GM19467 (cell line): Measurements from ENCODE around the gene BCL2A1.
A peak's percentile ranks its signal among the peaks of the same experiment; 100 is the strongest.
"Not testable (repeated sequence)": the region's sequence is repeated elsewhere in the genome, so short reads cannot be mapped to it uniquely, and the experiment has no call there.

ENCODE experiments used
- ATAC-seq: cut with Tn5 transposase; IDR thresholded peaks from one replicate; pipeline ENCODE4 v1.9.1; 2021; ENCODE audit warnings: mild to moderate bottlenecking, moderate library complexity; ENCODE audit not compliant: unreplicated experiment

Gene BCL2A1

DNA sequence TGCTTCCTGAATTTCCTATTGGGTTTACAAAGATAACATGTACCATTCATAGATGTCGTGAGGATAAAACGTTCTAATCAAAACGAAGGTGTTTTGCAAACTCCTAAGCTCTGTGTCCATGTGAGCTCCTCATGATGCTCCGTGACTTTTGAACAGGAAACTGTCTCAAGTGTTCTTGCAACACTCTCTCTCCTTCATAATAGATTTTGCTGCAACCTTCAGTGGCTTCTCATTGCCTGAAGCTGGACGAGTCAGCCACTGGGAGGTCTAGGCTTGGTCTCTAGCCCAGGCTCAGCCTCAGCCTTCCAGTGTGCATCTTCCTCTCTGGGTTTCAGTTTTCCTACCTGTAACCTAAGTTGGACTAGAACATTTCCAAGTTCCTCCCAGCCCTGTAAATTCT, 18.7 kb upstream of the BCL2A1 start:
- ATAC-seq = no peak

- ATAC-seq = no peak
Observed at GRCh38 chr15:79989183-79989582, 18.2 kb upstream of the BCL2A1 start.

GRCh38 chr15:79988448-79989117, 17.6 kb upstream of the BCL2A1 start:
- no peak for ATAC-seq

DNA sequence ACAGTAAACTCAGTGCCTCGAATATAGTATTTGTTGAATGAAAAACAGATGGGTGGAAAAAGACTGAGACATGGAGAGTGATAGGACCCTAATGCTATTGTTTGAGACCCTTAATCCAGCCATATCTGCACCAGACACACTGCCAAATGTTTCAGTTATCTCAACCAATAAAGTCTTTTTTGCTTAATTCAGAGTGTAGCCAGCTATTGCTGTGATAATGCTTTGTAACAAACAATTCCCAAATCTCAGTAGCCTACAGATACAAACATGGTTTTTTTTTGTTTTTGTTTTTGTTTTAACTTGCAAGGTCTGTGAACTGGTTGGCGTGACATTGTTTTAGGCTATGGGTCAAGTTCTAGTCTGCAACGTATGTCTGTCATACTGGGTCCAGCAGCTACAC, 17.0 kb upstream of the BCL2A1 start:
- ATAC-seq = no peak

DNA sequence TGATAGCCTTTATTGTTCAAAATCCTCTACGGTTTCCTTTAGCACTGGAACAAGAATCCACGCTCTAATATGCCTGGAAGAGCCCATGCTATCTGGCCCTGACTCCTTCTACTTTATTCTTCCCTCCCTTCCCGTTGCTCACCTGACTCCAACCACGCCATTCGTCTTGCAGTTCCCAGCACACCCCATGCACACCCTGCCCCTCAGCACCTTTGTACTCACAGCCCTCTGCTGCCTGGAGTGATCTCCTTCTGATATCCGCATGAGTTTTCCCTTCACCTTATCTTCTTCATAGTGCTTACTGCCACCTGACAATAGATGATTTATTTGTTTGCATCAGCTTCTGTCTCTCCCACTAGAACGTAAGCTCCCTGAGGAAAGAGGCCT, 16.6 kb upstream of the BCL2A1 start:
- ATAC-seq = no peak

DNA sequence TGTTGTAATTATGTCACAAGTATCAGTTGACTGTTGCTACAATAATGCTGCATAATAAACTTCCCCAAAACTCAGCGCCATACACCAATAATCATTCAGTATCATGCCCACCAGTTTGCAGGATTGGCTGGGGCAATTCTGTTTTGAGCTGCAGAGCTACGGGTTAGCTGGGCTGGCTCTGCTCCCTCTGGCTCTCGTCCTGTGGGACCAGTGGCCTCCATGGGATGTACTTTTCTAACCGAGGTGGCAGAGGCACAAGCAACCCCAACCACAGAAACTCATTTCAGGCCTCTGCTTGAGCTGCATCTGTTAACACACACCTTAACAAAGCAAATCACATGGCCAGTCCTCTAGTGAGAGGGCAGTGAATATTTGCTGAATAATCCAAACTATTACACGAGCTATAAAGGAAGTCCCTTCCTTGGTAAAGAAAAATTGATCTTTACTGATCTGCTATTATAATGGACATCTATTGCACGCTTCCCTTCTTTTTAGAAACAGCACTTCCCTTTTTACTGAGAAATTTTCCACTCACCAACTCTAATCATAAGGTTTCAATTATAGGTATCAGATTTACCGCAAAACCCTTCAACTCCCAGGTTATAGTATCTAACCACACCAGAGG, 10.9 kb upstream of the BCL2A1 start:
- peak; percentile 38 for ATAC-seq

GRCh38 chr15:79978655-79979514, 7.9 kb upstream of the BCL2A1 start:
- peak; percentile 50 for ATAC-seq

DNA sequence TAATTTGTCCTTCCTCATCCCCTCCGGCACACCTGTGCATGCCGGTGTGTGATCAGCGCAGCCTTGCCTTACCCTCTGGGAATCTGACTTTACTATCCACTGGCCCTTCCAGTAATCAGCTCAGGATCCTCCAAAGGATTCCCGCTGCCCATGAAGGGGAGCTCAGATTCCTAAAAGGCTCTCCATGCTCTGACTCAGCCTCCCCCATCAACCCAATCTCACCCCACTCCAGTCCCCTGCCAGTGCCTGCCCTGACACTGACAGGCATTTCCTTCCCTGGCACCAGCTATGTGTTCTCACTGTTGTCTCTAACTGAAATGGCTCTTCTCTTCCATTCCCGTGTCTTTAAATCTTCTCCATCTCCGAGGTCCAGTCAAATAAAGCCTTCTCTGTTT, 7.3 kb upstream of the BCL2A1 start:
- no peak for ATAC-seq

DNA sequence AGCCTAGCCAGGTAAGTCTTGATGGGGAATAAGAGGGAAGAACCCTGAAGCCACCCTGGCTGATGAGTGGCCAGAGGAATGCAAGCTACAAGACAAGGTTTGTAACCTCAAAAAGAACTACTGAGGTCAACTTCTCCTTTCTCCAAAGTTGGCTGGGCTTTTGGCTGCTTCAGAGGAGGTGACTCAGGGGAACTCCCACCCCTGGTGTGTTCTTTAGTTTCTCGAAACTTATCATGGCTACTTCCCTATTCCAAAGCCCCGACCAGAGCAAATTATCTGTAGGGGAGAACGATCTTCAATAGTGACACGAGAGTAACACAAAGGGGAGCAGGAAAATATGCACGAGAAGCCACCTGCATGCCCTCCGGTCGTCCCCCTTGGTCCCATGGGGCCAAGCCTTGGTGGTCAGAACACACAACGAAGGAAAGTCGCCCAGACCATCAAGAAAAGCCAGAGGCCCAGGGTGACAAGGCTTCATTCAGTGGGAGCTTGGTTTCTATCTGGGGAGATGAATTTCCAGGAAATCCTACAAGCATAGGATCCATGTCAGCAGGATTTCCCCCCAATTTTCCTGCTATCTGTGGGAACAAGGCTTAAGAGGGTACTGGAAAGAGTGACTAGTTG, 6.5 kb upstream of the BCL2A1 start:
- ATAC-seq = peak; percentile 34

DNA sequence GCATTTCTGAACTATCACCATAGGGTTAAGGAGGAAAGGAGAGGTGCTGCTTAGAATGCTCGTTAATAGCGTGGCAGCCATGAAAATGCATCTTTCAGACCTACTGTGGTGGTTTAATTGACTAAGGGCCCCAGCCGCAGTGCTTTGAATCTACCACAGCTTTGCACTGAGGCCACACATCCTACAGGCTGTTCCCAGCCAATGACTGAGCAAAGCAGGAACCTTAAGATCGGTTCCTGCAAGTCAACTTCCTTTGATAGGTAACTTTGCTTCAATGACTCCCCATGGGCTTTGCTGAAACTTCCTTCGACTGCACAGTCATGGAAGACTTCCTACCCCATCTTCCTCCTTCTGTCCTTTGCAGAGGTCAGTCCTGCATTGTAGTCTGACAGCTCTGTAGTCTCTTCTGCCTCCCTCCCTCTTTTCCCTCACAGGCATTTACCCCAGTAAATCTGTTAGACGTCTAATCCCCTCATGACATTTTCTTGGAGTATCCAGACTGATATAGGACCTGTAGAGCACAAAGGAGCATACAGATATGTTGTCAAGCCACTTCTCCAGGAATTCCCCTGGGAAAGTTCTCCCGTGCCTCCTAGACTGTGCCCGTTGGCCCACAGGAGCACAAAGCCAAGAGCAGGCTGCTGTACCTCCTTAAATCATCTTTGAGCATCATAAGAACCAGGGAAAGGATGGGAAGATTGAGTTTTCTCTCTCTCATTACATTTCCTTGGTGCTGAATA, 2.6 kb upstream of the BCL2A1 start:
- no peak for ATAC-seq

DNA sequence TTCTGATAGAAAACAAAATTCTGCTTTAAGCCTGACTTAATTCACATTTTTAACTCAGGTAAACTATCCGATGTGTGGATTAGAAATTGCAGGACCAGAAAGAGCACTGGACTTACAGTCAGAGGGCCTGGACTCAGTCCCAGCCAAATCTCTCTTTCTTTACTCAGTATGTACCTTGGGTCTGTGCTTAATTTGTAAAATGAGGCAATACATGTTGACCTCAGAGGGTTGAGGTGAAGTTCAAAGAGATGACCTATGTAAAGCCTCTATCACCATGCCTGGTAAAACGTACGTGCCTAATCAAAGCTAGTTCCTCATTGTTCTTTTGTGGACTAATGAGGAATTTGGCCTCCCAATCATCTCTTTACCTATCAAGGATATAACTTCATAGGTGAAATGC, 1.9 kb upstream of the BCL2A1 start:
- ATAC-seq = no peak

GRCh38 chr15:79970181-79970580, 815 bp downstream of the BCL2A1 start:
- ATAC-seq = no peak

- no peak for ATAC-seq
Observed at GRCh38 chr15:79969146-79969545, 1.9 kb downstream of the BCL2A1 start.

DNA sequence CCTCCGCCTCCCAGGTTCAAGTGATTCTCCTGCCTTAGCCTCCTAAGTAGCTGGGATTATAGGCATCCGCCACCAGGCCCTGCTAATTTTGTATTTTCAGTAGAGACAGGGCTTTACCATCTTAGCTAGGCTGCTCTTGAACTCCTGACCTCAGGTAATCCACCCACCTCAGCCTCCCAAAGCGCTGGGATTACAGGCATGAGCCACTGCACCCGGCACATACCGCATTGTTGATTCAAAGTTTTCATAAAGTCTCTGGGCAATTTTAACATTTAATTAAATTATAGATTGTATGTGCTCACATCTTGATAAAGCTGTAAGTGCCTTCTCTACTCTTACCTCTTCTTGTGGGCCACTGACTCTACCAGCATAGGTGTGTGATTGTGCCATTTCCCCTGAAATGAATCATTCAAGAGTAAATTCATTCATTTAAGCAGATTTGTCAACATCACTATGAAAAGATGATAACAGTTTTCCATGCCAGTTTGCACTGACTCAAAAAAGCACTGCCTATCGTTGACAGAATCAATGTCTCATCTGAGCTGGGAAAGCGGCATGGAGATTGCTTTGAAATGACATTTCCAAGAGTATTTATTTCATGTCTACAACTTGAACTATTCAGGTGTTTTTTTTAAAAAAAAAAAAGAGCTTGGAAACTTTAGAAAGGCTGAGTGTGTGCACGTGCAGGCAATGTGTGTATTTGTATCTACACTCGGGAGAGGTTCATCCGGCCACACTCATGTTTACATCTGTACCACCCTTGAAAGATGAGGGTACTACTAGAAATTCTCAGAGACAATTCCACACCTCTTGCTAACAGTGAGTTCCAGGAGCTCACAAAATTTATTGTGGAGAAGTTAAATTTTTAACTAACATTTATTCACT, 3.5 kb downstream of the BCL2A1 start:
- ATAC-seq = no peak

DNA sequence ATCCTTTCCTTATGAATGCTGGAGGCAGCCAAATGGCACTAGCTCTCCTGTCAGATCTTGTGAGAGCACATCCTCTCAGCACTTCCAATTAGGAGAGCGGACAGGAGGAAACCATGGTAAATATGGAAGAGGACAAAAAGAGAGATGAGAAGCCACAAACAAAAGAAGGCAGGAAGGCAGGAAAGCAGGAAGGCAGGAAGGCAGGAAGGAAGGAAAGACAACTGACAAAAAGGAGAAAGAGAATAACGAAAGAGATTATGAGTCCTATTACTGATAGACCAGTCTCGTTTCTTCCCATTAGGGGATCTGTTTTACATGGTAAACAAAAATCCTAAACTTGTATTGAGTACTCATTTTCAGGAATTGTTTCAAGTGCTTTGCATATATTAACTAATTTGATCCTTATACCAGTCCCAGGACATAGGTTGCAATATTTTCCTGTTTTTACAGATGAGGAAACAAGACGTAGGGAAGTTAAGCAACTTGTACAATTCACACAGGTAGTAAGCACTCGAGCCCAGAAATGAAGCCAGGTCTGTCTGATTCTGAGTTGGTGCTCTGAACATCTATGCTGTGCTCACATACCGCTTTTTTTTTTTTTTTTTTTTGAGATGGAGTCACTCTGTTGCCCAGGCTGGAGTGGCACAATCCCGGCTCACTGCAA, 4.2 kb downstream of the BCL2A1 start:
- no peak for ATAC-seq

- no peak for ATAC-seq
Observed at GRCh38 chr15:79965846-79966630, 5.0 kb downstream of the BCL2A1 start.

- ATAC-seq = no peak
Observed at GRCh38 chr15:79964232-79964805, 6.7 kb downstream of the BCL2A1 start.

GRCh38 chr15:79962921-79963320, 8.1 kb downstream of the BCL2A1 start:
- ATAC-seq = not testable (repeated sequence)
